SU-DHL-6 (cell line): Measurements from ENCODE around the gene SLC43A1.

Experiments
- H2AFZ ChIP-seq: fragments of 200-600 bp; sonication (generic); 2 replicates; pipeline ENCODE4 v1.6.1; 2014; ENCODE audit warnings: low read depth, mild to moderate bottlenecking, moderate library complexity, mixed read lengths, antibody characterized with exemption, low read length; ENCODE audit not compliant: severe bottlenecking
- H3F3A ChIP-seq: fragments of 200-600 bp; shearing (Covaris generic); 2 replicates; pipeline ENCODE4 v1.6.0; 2016; ENCODE audit warnings: antibody characterized with exemption, mild to moderate bottlenecking; ENCODE audit not compliant: insufficient read depth
- H3K27ac ChIP-seq: fragments of 200-600 bp; sonication (generic); 2 replicates; pipeline ENCODE4 v1.5.1; 2016; ENCODE audit warnings: low read depth, mild to moderate bottlenecking, low read length, moderate library complexity, mixed read lengths
- H3K27me3 ChIP-seq: fragments of 200-600 bp; sonication (generic), shearing (Covaris generic); 2 replicates; pipeline ENCODE4 v1.6.0; 2014; ENCODE audit warnings: mild to moderate bottlenecking, low read length
- H3K36me3 ChIP-seq: fragments of 200-600 bp; sonication (generic); 2 replicates; pipeline ENCODE4 v1.6.1; 2014; ENCODE audit warnings: mild to moderate bottlenecking, low read length, mixed read lengths
- H3K4me2 ChIP-seq: fragments of 300-600, 200-600 bp; shearing (Covaris generic), sonication (generic); 2 replicates; pipeline ENCODE4 v1.6.0; 2014; ENCODE audit warnings: low read length, low read depth, mild to moderate bottlenecking; ENCODE audit not compliant: poor library complexity, severe bottlenecking
- H3K4me3 ChIP-seq: fragments of 200-600 bp; sonication (generic); 2 replicates; pipeline ENCODE4 v1.5.1; 2014; ENCODE audit warnings: antibody characterized with exemption, low read length, mild to moderate bottlenecking, mixed read lengths; ENCODE audit not compliant: insufficient read depth, poor library complexity, severe bottlenecking
- H3K79me2 ChIP-seq: fragments of 200-600 bp; sonication (generic); 2 replicates; pipeline ENCODE4 v1.6.1; 2014; ENCODE audit warnings: mild to moderate bottlenecking, low read length, moderate library complexity; ENCODE audit not compliant: insufficient read depth
- H3K9ac ChIP-seq: fragments of 200-600 bp; sonication (generic); 2 replicates; pipeline ENCODE4 v1.7.0; 2014; ENCODE audit warnings: mild to moderate bottlenecking, low read length
- H3K9me2 ChIP-seq: fragments of 200-600 bp; sonication (generic); replicated peaks from 2 replicates; pipeline ENCODE4 v1.6.1; 2014; ENCODE audit warnings: low read length; ENCODE audit not compliant: insufficient read depth
- H3K9me3 ChIP-seq: fragments of 200-600 bp; sonication (generic); 2 replicates; pipeline ENCODE4 v1.6.1; 2014; ENCODE audit warnings: low read length, mixed read lengths; ENCODE audit not compliant: insufficient read depth
- H4K20me1 ChIP-seq: fragments of 200-600 bp; sonication (generic); 2 replicates; pipeline ENCODE4 v1.6.1; 2014; ENCODE audit warnings: low read depth, mild to moderate bottlenecking, antibody characterized with exemption, low read length, moderate library complexity, mixed read lengths
- EZH2phosphoT487 ChIP-seq: fragments of 200-600 bp; sonication (generic), shearing (Covaris generic); conservative IDR thresholded peaks from 2 replicates; pipeline ENCODE4 v1.6.1; 2018; ENCODE audit warnings: mild to moderate bottlenecking, antibody characterized with exemption, low read length, moderate library complexity, mixed read lengths
- TF ChIP-seq, protein P1 (sequence below): fragments of 200-600 bp; sonication (generic); IDR thresholded peaks from one replicate; pipeline ENCODE4 v1.5.1; 2017; ENCODE audit warnings: antibody characterized with exemption, mild to moderate bottlenecking, low read length, moderate library complexity; ENCODE audit not compliant: insufficient read depth, poor library complexity, severe bottlenecking

SLC43A1 gene

DNA sequence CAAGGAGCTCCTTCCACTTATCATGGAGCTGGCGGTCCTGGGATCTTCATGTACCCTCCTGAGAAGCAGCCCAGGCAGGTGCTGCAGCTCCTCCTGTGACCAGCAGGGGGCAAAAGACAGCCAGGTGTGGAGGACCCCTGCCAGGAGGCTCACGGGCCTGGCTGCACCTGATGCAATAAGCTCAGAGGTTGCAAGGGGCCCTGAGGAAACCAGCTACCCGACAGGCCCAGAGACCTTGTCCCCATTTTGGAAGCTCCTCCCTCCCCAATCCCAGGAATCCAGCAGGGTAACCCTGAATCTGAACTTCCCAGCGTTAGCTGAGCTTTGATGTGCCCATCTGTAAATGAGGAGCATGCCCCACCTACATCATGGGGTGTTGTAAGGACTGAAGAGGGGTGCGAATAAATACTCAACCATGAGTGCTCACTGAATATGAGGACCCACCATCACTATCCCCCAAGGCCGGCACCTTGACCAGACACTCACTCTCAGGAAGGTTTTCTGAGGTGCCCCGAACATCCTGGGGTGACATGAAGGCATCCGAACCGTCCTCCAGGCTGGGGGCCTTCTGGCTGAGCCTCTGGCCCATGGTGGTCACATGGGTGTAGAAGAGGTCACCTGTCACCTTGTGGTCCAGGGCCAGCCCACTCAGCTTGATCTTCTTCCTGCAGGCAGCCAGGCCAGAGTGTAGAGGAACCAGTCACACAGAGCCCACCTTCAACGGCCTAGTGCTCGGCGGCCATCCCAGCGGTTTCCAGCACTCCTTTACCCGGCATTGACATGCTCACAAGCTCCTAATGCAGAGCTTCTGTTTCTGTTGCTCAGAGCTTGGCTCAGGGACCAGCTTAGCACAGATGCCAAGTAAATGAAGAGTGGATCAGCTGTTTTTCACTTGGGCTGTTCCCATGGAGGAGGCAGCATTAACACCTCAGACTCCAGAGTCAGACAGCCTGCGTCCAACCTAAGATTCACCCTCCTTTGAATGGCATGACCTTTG, 21.7 kb downstream of the SLC43A1 start:
- no peak overlapping the region for H3K4me3 ChIP-seq
- no peaks in the 10 kb centered on the region for H3K27me3 ChIP-seq
- no peaks in the 10 kb centered on the region for H3K36me3 ChIP-seq
- H3F3A ChIP-seq: no peaks in the 10 kb centered on the region
- no peaks in the 10 kb centered on the region for H3K9me2 ChIP-seq
- peak overlapping the region; percentile 13 for H3K4me2 ChIP-seq
- H4K20me1 ChIP-seq: no peaks in the 10 kb centered on the region
- H3K27ac ChIP-seq: peak overlapping the region; percentile 69
- TF ChIP-seq, protein P1, sequence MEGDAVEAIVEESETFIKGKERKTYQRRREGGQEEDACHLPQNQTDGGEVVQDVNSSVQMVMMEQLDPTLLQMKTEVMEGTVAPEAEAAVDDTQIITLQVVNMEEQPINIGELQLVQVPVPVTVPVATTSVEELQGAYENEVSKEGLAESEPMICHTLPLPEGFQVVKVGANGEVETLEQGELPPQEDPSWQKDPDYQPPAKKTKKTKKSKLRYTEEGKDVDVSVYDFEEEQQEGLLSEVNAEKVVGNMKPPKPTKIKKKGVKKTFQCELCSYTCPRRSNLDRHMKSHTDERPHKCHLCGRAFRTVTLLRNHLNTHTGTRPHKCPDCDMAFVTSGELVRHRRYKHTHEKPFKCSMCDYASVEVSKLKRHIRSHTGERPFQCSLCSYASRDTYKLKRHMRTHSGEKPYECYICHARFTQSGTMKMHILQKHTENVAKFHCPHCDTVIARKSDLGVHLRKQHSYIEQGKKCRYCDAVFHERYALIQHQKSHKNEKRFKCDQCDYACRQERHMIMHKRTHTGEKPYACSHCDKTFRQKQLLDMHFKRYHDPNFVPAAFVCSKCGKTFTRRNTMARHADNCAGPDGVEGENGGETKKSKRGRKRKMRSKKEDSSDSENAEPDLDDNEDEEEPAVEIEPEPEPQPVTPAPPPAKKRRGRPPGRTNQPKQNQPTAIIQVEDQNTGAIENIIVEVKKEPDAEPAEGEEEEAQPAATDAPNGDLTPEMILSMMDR: peak; percentile 86
- TF ChIP-seq EZH2phosphoT487: no peak
- H3K9ac ChIP-seq: peak overlapping the region; percentile 48
- H2AFZ ChIP-seq: no peak overlapping the region
- H3K9me3 ChIP-seq: no peaks in the 10 kb centered on the region
- H3K79me2 ChIP-seq: no peaks in the 10 kb centered on the region

DNA sequence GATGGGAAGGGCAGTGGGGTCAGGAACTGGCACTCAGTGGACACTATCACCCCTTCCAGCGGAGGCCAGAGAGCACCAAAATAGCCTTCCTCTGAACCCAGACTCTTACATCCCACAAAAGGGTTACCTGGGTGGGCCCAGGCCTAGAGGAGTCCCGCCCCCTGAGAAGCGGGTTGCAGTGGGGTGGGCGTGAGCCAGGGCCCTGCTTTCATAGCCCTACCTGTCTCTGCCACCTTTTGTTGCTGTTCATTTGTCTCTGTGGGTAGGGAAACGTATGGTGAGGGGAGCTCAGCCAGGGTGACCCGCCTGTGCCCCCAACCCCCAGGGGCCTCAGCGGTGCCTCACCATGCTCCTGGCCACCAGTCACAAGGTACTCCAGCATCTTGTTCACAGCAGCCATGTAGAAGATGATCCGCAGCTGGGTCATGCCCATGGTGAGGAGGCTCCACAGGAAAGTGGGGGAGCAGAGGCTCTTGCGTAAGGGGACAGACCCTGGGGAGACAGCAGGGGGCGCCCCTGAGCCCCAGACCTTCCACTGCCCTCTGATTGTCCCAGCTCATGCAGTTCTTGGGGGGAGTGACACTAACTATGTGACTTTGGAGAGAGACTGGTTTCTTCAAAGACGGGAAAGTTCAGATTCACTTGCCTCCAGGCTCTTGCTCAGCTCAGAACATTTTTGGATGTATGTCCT, 24.0 kb downstream of the SLC43A1 start:
- Histone ChIP-seq H2AFZ (no peak overlapping the region), H3F3A (no peaks in the 10 kb centered on the region), H3K9ac (no peak overlapping the region; the same call in 1 of the 2 replicates), H4K20me1 (no peaks in the 10 kb centered on the region), H3K36me3 (no peaks in the 10 kb centered on the region), H3K4me2 (no peak overlapping the region), H3K79me2 (no peaks in the 10 kb centered on the region), H3K27ac (no peak overlapping the region), H3K27me3 (no peaks in the 10 kb centered on the region), H3K4me3 (no peak overlapping the region), H3K9me3 (no peaks in the 10 kb centered on the region), H3K9me2 (no peaks in the 10 kb centered on the region)
- TF ChIP-seq EZH2phosphoT487: no peak
- TF ChIP-seq, protein P1: peak; percentile 61

DNA sequence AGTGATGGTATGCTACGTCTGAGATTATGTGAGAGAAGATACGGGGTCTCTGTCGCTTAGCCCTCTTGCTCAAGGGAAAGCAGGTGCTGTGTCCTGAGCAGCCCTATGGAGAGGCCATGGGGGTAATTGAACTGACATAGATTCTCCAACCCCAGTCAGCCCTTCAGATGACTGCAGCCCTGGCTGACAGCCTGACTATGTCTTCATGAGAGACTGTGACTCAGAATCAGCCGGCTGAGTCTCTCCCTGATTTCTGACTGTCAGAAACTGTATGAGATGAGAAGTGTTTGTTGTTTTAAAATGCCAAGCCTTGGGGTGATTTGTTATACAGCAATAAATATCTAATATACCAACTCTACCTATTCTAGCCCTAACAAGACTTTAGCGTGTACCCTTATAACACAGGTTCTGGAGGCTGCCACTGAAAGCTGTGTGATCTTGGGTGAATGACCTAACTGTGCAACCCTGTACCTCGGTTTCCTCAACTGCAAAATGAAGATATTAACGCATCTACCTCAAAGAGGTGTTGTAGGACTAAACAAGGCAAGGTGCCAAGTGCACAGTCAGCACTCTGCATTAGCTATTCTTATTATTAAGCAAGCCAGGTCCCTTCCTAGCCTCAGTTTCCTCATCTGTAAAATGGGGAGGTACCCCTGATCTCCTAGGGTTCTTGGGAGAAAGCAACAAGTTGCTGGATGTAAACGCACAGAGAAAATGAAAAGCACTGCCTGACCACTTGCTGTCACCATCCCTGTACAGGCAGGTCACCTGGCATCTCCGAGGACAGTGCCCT, 24.9 kb downstream of the SLC43A1 start:
- H3K9me3 ChIP-seq: no peaks in the 10 kb centered on the region
- no peaks in the 10 kb centered on the region for H4K20me1 ChIP-seq
- H3K4me3 ChIP-seq: no peak overlapping the region
- H3K79me2 ChIP-seq: no peaks in the 10 kb centered on the region
- no peak overlapping the region for H3K4me2 ChIP-seq
- H2AFZ ChIP-seq: no peak overlapping the region
- H3K9me2 ChIP-seq: no peaks in the 10 kb centered on the region
- no peak overlapping the region for H3K27ac ChIP-seq
- no peak for TF ChIP-seq EZH2phosphoT487
- TF ChIP-seq, protein P1: no peak
- no peaks in the 10 kb centered on the region for H3F3A ChIP-seq
- H3K9ac ChIP-seq: no peak overlapping the region
- H3K27me3 ChIP-seq: no peaks in the 10 kb centered on the region
- no peaks in the 10 kb centered on the region for H3K36me3 ChIP-seq
